Progenitor cell of endocrine pancreas (in vitro differentiated cells): ENCODE measurements around the gene LOXHD1. TPM values are rescaled to one million over a fixed set of nuclear protein-coding genes. Genes with fewer than 3 reads are reported as not detected.
A peak's percentile ranks its signal among the peaks of the same experiment; 100 is the strongest.

ENCODE experiments used
- DNase-seq: peaks from one replicate; pipeline ENCODE4 v3.0.0; 2021; ENCODE audit warnings: low spot score; ENCODE audit not compliant: unreplicated experiment
- H3K27ac Mint-ChIP-seq: 2 replicates; pipeline ENCODE4 v1.8.0; 2021; ENCODE audit warnings: mild to moderate bottlenecking, moderate library complexity, mixed read lengths
- H3K27me3 Mint-ChIP-seq: 2 replicates; pipeline ENCODE4 v1.8.0; 2021; ENCODE audit warnings: mixed read lengths
- H3K36me3 Mint-ChIP-seq: 2 replicates; pipeline ENCODE4 v1.8.0; 2022; ENCODE audit warnings: mixed read lengths; ENCODE audit not compliant: insufficient read depth
- H3K4me1 Mint-ChIP-seq: 2 replicates; pipeline ENCODE4 v1.8.0; 2021; ENCODE audit warnings: low read depth, mixed read lengths
- H3K4me3 Mint-ChIP-seq: 2 replicates; pipeline ENCODE4 v1.8.0; 2021; ENCODE audit warnings: low read depth, mild to moderate bottlenecking, moderate library complexity, mixed read lengths
- H3K9me3 Mint-ChIP-seq: 2 replicates; pipeline ENCODE4 v1.8.0; 2021; ENCODE audit warnings: low read depth, mixed read lengths
- total RNA-seq: library from RNA; stranded (reverse); gene quantifications from 2 replicates; pipeline ENCODE4 v1.2.1, GENCODE V29; 2021
- TF ChIP-seq, protein P1 (sequence below): fragments of 200-600 bp; sonication (generic); IDR thresholded peaks from one replicate; pipeline ENCODE4 v1.5.0; 2021; ENCODE audit warnings: antibody characterized with exemption, mild to moderate bottlenecking; ENCODE audit not compliant: unreplicated experiment

LOXHD1 gene
- total RNA-seq, 1 donor from 2014 or later: 0.36 TPM

DNA sequence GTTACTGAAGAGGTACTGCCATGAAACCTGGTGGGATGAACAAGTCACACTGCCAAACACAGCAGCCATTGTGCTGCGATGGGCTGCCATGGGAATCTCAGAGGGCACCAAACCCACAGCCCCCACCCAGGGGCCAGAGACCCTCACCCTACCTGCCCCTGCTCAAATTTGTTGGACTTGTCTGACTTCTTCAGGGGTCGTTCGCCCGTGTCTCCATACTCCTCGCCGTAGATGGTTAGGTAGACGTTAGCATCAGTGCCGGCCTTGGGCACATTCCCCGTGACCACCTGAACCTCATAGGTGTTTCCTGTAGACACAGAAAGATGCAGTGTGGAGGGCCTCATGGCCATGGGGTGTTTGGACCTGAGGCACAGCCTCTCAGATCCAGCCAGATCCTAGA lies 97.7 kb downstream of the LOXHD1 start:
- Mint-ChIP-seq H3K9me3 (no peaks in the 10 kb centered on the region), H3K4me3 (no peak overlapping the region), H3K4me1 (no peaks in the 10 kb centered on the region), H3K27ac (no peak overlapping the region), H3K36me3 (no peaks in the 10 kb centered on the region), H3K27me3 (peaks cover 8% of the 10 kb centered on the region)
- no peak for DNase-seq
- TF ChIP-seq, protein P1, sequence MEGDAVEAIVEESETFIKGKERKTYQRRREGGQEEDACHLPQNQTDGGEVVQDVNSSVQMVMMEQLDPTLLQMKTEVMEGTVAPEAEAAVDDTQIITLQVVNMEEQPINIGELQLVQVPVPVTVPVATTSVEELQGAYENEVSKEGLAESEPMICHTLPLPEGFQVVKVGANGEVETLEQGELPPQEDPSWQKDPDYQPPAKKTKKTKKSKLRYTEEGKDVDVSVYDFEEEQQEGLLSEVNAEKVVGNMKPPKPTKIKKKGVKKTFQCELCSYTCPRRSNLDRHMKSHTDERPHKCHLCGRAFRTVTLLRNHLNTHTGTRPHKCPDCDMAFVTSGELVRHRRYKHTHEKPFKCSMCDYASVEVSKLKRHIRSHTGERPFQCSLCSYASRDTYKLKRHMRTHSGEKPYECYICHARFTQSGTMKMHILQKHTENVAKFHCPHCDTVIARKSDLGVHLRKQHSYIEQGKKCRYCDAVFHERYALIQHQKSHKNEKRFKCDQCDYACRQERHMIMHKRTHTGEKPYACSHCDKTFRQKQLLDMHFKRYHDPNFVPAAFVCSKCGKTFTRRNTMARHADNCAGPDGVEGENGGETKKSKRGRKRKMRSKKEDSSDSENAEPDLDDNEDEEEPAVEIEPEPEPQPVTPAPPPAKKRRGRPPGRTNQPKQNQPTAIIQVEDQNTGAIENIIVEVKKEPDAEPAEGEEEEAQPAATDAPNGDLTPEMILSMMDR: no peak

GRCh38 chr18:46556590-46557206 lies 100.3 kb downstream of the LOXHD1 start:
- Mint-ChIP-seq H3K9me3 (no peaks in the 10 kb centered on the region), H3K4me1 (no peaks in the 10 kb centered on the region), H3K27me3 (peaks cover under 1% of the 10 kb centered on the region), H3K27ac (no peak overlapping the region), H3K36me3 (no peaks in the 10 kb centered on the region), H3K4me3 (no peak overlapping the region)
- TF ChIP-seq, protein P1: no peak
- DNase-seq: no peak

DNA sequence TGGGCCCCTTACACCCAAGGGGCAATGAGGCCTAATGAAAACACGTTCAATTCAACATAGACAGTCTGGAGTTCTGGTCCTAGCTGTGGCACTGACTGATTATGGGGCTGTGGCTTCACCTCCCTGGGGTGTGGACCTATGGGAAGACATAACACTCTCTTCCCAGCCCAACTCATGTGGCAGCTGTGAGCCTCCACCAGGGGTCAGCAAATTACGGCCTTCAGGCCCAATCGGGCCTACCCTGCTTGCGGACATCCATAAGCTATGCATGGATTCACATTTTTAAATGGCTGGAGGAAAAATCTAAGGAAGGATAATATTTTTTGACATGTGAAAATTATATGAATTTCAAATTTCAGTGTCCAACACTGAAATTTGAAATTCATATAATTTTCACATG lies 101.3 kb downstream of the LOXHD1 start:
- H3K27me3 Mint-ChIP-seq: no peaks in the 10 kb centered on the region
- TF ChIP-seq, protein P1: peak; percentile 65
- H3K9me3 Mint-ChIP-seq: no peaks in the 10 kb centered on the region
- H3K36me3 Mint-ChIP-seq: no peaks in the 10 kb centered on the region
- H3K27ac Mint-ChIP-seq: no peak overlapping the region
- no peak overlapping the region for H3K4me3 Mint-ChIP-seq
- no peaks in the 10 kb centered on the region for H3K4me1 Mint-ChIP-seq
- no peak for DNase-seq

GRCh38 chr18:46555213-46555612 lies 101.8 kb downstream of the LOXHD1 start:
- TF ChIP-seq, protein P1: no peak
- Mint-ChIP-seq H3K36me3 (no peaks in the 10 kb centered on the region), H3K4me3 (no peak overlapping the region), H3K27me3 (no peaks in the 10 kb centered on the region), H3K9me3 (no peaks in the 10 kb centered on the region), H3K4me1 (no peaks in the 10 kb centered on the region), H3K27ac (no peak overlapping the region)
- DNase-seq: no peak

DNA sequence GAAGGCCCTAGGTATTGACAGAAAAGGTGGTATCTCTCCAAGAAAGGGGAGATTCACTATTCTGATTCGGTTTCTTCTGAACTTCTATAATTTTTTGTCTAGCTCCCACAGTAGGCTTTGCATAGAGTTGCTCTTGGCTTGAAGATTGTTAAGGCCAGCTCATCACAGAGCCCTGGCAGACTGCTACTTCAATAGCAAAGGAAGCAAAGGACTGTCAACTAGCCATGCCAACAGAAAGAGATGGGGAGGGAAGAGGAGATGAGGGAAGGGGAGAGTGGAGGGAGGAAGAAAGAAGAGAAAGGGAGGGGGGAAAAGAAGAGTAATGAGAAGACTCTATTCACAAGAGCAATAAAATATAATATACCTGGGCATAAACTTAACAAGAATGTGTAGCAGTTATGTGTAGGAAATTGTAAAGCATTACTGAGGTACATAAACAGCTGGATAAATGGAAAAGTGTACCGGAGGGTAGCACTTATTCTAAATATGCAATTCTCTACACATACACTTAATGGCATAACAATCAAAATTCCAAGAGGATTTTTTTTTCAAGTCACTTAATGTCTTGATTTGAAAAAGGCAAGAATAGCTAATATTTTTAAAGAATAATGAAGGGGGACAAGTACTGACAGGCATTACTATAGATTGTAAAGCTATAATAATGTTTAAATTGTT lies 102.5 kb downstream of the LOXHD1 start:
- Mint-ChIP-seq H3K27me3 (no peaks in the 10 kb centered on the region), H3K36me3 (no peaks in the 10 kb centered on the region), H3K4me1 (no peaks in the 10 kb centered on the region), H3K4me3 (no peak overlapping the region), H3K9me3 (no peaks in the 10 kb centered on the region), H3K27ac (no peak overlapping the region)
- DNase-seq: no peak
- TF ChIP-seq, protein P1: no peak
